ENCODE results near the gene PWP1.
A peak's percentile ranks its signal among the peaks of the same experiment; 100 is the strongest.

The PWP1 gene

GRCh38 chr12:107759410-107759809, 73.8 kb downstream of the PWP1 start:
- no peak for TF ChIP-seq CTCF (IDR thresholded peaks at IDR 0.05; ENCODE audit: borderline replicate concordance, control extremely low read depth, extremely low read depth, insufficient read depth, missing control alignments)
- in situ Hi-C loops (cut with MboI; ENCODE audit: low sequenced_read_pairs, unreplicated experiment): no loop called here
- no peak for DNase-seq (ENCODE audit: low spot score)

GRCh38 chr12:107760207-107760808, 74.7 kb downstream of the PWP1 start:
- no peak for TF ChIP-seq CTCF (IDR thresholded peaks at IDR 0.05; ENCODE audit: borderline replicate concordance, control extremely low read depth, extremely low read depth, insufficient read depth, missing control alignments)
- in situ Hi-C loops (cut with MboI; ENCODE audit: low sequenced_read_pairs, unreplicated experiment): loop anchor here (10.0 kb wide), 1 partner anchor 124 kb away; no protein-coding TSS in a partner anchor
- DNase-seq (ENCODE audit: low spot score): peak; percentile 50

- peak; percentile 97 for DNase-seq (ENCODE audit: low spot score)
- in situ Hi-C loops (cut with MboI; ENCODE audit: low sequenced_read_pairs, unreplicated experiment): loop anchor here (10.0 kb wide), 1 partner anchor 124 kb away; no protein-coding TSS in a partner anchor
- peak; percentile 92 for TF ChIP-seq CTCF (IDR thresholded peaks at IDR 0.05; ENCODE audit: borderline replicate concordance, control extremely low read depth, extremely low read depth, insufficient read depth, missing control alignments)
These were observed 75.4 kb downstream of the PWP1 start, which contains the start of gene PRDM4 for GRCh38 chr12:107760809-107761501. TSS of gene PRDM4 (minus strand) at chr12:107761137. CDS start at chr12:107760515, 622 bp downstream.

GRCh38 chr12:107761502-107761904, 75.9 kb downstream of the PWP1 start:
- in situ Hi-C loops (cut with MboI; ENCODE audit: low sequenced_read_pairs, unreplicated experiment): loop anchor here (10.0 kb wide), 1 partner anchor 123 kb away; no protein-coding TSS in a partner anchor
- TF ChIP-seq CTCF (IDR thresholded peaks at IDR 0.05; ENCODE audit: borderline replicate concordance, control extremely low read depth, extremely low read depth, insufficient read depth, missing control alignments): no peak
- DNase-seq (ENCODE audit: low spot score): no peak

All from GM13976 (cell line).